SK-N-SH (cell line): ENCODE data around the gene SETDB2. TPM values are rescaled to one million over a fixed set of nuclear protein-coding genes. Genes with fewer than 3 reads are reported as not detected.

Experiments
- CTCF ChIA-PET: fragments of 300-600, 350-600 bp; formaldehyde crosslinking; extraction: SDS; loops from one replicate; lab custom pipeline; 2021; lab: Yijun Ruan, JAX
- POLR2A ChIA-PET: fragments of 350-600 bp; sonication (Branson Sonifier 250); formaldehyde crosslinking; extraction: SDS; loops from one replicate; lab custom pipeline; 2020; ENCODE audit warnings: antibody characterized with exemption, inconsistent platforms; lab: Yijun Ruan, JAX
- DNase-seq: peaks from one replicate; pipeline ENCODE4 v3.0.0; 2012
- H2AFZ ChIP-seq: fragments of 200-600 bp; sonication (generic); 2 replicates; pipeline ENCODE4 v1.8.1; 2016; ENCODE audit warnings: antibody characterized with exemption, mild to moderate bottlenecking, low read depth
- H3F3A ChIP-seq: fragments of 200-600 bp; sonication (generic); replicated peaks from 2 replicates; pipeline ENCODE3; 2016; ENCODE audit warnings: antibody characterized with exemption, mild to moderate bottlenecking; ENCODE audit not compliant: insufficient read depth
- H3K27ac ChIP-seq, 2 experiments: fragments of 200-500 bp in 1 of 2; fragments of 200-600 bp in 1 of 2; sonication (Bioruptor generic) in 1 of 2; sonication (generic), shearing (Covaris generic) in 1 of 2; 2 replicates each; pipeline versions ENCODE4 v1.5.1 to v1.6.1; 2014 to 2016; ENCODE audit warnings: low read depth in 2 of 2, inconsistent platforms in 1 of 2, low read length in 1 of 2, mild to moderate bottlenecking in 1 of 2, mixed read lengths in 1 of 2
- H3K27me3 ChIP-seq: fragments of 200-600 bp; sonication (generic), shearing (Covaris generic); 2 replicates; pipeline ENCODE4 v1.6.1; 2016; ENCODE audit warnings: mixed run types; ENCODE audit not compliant: insufficient read depth
- H3K36me3 ChIP-seq, 2 experiments: fragments of 200-500 bp in 1 of 2; fragments of 200-600 bp in 1 of 2; sonication (Bioruptor generic) in 1 of 2; sonication (generic) in 1 of 2; replicated peaks in 1 of 2; 2 replicates each; pipeline versions ENCODE3 to v1.5.1; 2014 to 2016; ENCODE audit warnings: low read length in 1 of 2, mild to moderate bottlenecking in 1 of 2; ENCODE audit not compliant: insufficient read depth in 2 of 2, control insufficient read depth in 1 of 2
- H3K4me1 ChIP-seq, 2 experiments: fragments of 200-500 bp in 1 of 2; fragments of 200-600 bp in 1 of 2; sonication (Bioruptor generic) in 1 of 2; sonication (generic), shearing (Covaris generic) in 1 of 2; 2 replicates each; pipeline versions ENCODE4 v1.5.1 to v1.6.1; 2014 to 2016; ENCODE audit warnings: low read depth in 1 of 2, low read length in 1 of 2, mixed run types in 1 of 2; ENCODE audit not compliant: insufficient read depth in 2 of 2, control insufficient read depth in 1 of 2
- H3K4me2 ChIP-seq: fragments of 200-600 bp; sonication (generic), shearing (Covaris generic); 2 replicates; pipeline ENCODE4 v1.6.1; 2017; ENCODE audit warnings: mixed run types
- H3K4me3 ChIP-seq, 2 experiments: fragments of 200-500 bp in 1 of 2; fragments of 200-600 bp in 1 of 2; sonication (Bioruptor generic) in 1 of 2; sonication (generic), shearing (Covaris generic) in 1 of 2; 2 replicates each; pipeline versions ENCODE4 v1.5.1 to v1.8.1; 2014 to 2016; ENCODE audit warnings: low read depth in 2 of 2, inconsistent platforms in 1 of 2, low read length in 1 of 2, mild to moderate bottlenecking in 1 of 2, mixed read lengths in 1 of 2, moderate library complexity in 1 of 2
- H3K79me2 ChIP-seq: fragments of 200-600 bp; sonication (generic); 2 replicates; pipeline ENCODE4 v1.8.1; 2017; ENCODE audit warnings: mild to moderate bottlenecking; ENCODE audit not compliant: insufficient read depth
- H3K9ac ChIP-seq: fragments of 200-600 bp; sonication (generic); 2 replicates; pipeline ENCODE4 v1.6.1; 2017; ENCODE audit warnings: mixed run types
- H3K9me2 ChIP-seq: fragments of 200-600 bp; sonication (generic); 2 replicates; pipeline ENCODE4 v1.6.1; 2017; ENCODE audit warnings: mixed run types
- H3K9me3 ChIP-seq: fragments of 200-600 bp; sonication (generic); 2 replicates; pipeline ENCODE4 v1.6.1; 2017; ENCODE audit warnings: mixed run types, mild to moderate bottlenecking, moderate library complexity
- H4K20me1 ChIP-seq: fragments of 200-600 bp; sonication (generic); 2 replicates; pipeline ENCODE4 v1.6.1; 2017; ENCODE audit warnings: mild to moderate bottlenecking, mixed run types; ENCODE audit not compliant: insufficient read depth
- CHD2 ChIP-seq: fragments of 150-350 bp; IDR thresholded peaks from 2 replicates; pipeline ENCODE4 v1.6.1; 2018; ENCODE audit warnings: low read length; ENCODE audit not compliant: partially characterized antibody
- CTCF ChIP-seq: fragments of 200-600 bp; sonication (generic); IDR thresholded peaks from 2 replicates; pipeline ENCODE4 v1.6.1; 2017; ENCODE audit warnings: antibody characterized with exemption, mild to moderate bottlenecking, moderate library complexity
- EP300 ChIP-seq, 2 experiments: IDR thresholded peaks; 2 replicates each; pipeline versions ENCODE4 v1.4.0 to v1.6.1; 2012; ENCODE audit warnings: borderline replicate concordance in 1 of 2, low read depth in 1 of 2, low read length in 1 of 2
- EZH2phosphoT487 ChIP-seq: fragments of 200-600 bp; sonication (generic); IDR thresholded peaks from 2 replicates; pipeline ENCODE4 v1.6.1; 2017; ENCODE audit warnings: low read depth, mixed run types, mild to moderate bottlenecking, antibody characterized with exemption, moderate library complexity, borderline replicate concordance
- FOSL2 ChIP-seq: IDR thresholded peaks from 2 replicates; pipeline ENCODE4 v1.4.0; 2012; ENCODE audit warnings: low read depth, mild to moderate bottlenecking, moderate library complexity, borderline replicate concordance
- FOXJ3 ChIP-seq: sonication (generic); formaldehyde crosslinking; IDR thresholded peaks from 2 replicates; pipeline ENCODE4 v1.5.1; 2020; ENCODE audit warnings: mild to moderate bottlenecking, missing genetic modification reagents
- FOXM1 ChIP-seq: IDR thresholded peaks from 2 replicates; pipeline ENCODE4 v1.4.0; 2012; ENCODE audit warnings: low read depth, mild to moderate bottlenecking
- GABPA ChIP-seq: IDR thresholded peaks from 2 replicates; pipeline ENCODE4 v1.4.0; 2012; ENCODE audit warnings: low read depth, mild to moderate bottlenecking
- GATA2 ChIP-seq: sonication (generic); formaldehyde crosslinking; IDR thresholded peaks from 2 replicates; pipeline ENCODE4 v1.5.0; 2020; ENCODE audit warnings: mild to moderate bottlenecking, missing genetic modification reagents
- IRF3 ChIP-seq: fragments of 150-350 bp; IDR thresholded peaks from 2 replicates; pipeline ENCODE4 v1.6.1; 2016; ENCODE audit warnings: mild to moderate bottlenecking, low read depth, low read length
- MXI1 ChIP-seq: IDR thresholded peaks from 2 replicates; pipeline ENCODE4 v1.6.1; 2012; ENCODE audit warnings: mild to moderate bottlenecking, low read depth, low read length, improper control_type of control experiment
- NRF1 ChIP-seq: IDR thresholded peaks from 2 replicates; pipeline ENCODE4 v1.6.1; 2012; ENCODE audit warnings: low read depth, mild to moderate bottlenecking, low read length
- RAD21 ChIP-seq: IDR thresholded peaks from 2 replicates; pipeline ENCODE4 v1.6.1; 2012; ENCODE audit warnings: mild to moderate bottlenecking, low read length
- RCOR1 ChIP-seq: fragments of 150-350 bp; IDR thresholded peaks from 2 replicates; pipeline ENCODE4 v1.6.1; 2017; ENCODE audit warnings: antibody characterized with exemption, low read length
- SMC3 ChIP-seq: IDR thresholded peaks from 2 replicates; pipeline ENCODE4 v1.6.1; 2012; ENCODE audit warnings: low read depth, low read length, improper control_type of control experiment
- polyA plus RNA-seq, 3 experiments: library from polyadenylated mRNA; depleted of rRNA; stranded (reverse); fragments of >200 nt; gene quantifications; 2 replicates each; pipeline ENCODE4 v1.2.3, GENCODE V29; 2012
- TF ChIP-seq, protein P1 (sequence below): IDR thresholded peaks from 2 replicates; pipeline ENCODE4 v1.6.1; 2012; ENCODE audit warnings: mild to moderate bottlenecking, low read depth, low read length, moderate library complexity
- TF ChIP-seq, protein P2 (sequence below): IDR thresholded peaks from 2 replicates; pipeline ENCODE4; 2012

The SETDB2 gene
- polyA plus RNA-seq, 1 of the 3 experiments (the other 2 are of a cell fraction): 1.9 TPM

DNA sequence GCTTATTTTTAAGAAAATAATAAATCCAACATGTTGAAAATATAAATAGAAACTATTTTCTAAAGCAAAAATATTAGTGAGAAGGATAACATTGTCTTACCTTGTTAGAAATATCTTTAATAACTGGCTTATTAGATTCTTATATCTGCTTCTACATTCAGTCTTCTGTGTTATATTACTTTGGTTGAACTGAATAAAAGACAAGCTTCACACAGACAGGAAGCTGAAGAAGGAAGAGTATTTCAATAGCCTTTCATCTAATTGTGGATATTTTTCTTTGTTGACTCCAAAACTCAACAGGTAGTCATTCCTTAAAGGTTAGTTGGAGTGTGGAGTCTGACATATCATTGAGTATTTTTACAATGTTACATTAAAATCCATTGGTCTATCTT, 10.9 kb downstream of the SETDB2 start:
- H3K9ac ChIP-seq: no peak overlapping the region
- no peak overlapping the region for H2AFZ ChIP-seq
- ChIA-PET CTCF (interaction anchor here (0.5 to 0.7 kb wide), 2 partner anchors 23 to 84 kb away, joined by 3 read pairs; no protein-coding TSS in a partner anchor), POLR2A (no interaction called here)
- no peak overlapping the region for H3K4me2 ChIP-seq
- no peaks in the 10 kb centered on the region for H3K9me2 ChIP-seq
- TF ChIP-seq RAD21: no peak
- TF ChIP-seq NRF1: no peak
- no peak for TF ChIP-seq FOSL2
- TF ChIP-seq, protein P1, sequence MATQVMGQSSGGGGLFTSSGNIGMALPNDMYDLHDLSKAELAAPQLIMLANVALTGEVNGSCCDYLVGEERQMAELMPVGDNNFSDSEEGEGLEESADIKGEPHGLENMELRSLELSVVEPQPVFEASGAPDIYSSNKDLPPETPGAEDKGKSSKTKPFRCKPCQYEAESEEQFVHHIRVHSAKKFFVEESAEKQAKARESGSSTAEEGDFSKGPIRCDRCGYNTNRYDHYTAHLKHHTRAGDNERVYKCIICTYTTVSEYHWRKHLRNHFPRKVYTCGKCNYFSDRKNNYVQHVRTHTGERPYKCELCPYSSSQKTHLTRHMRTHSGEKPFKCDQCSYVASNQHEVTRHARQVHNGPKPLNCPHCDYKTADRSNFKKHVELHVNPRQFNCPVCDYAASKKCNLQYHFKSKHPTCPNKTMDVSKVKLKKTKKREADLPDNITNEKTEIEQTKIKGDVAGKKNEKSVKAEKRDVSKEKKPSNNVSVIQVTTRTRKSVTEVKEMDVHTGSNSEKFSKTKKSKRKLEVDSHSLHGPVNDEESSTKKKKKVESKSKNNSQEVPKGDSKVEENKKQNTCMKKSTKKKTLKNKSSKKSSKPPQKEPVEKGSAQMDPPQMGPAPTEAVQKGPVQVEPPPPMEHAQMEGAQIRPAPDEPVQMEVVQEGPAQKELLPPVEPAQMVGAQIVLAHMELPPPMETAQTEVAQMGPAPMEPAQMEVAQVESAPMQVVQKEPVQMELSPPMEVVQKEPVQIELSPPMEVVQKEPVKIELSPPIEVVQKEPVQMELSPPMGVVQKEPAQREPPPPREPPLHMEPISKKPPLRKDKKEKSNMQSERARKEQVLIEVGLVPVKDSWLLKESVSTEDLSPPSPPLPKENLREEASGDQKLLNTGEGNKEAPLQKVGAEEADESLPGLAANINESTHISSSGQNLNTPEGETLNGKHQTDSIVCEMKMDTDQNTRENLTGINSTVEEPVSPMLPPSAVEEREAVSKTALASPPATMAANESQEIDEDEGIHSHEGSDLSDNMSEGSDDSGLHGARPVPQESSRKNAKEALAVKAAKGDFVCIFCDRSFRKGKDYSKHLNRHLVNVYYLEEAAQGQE: no peak
- TF ChIP-seq RCOR1: no peak
- no peak for TF ChIP-seq GATA2
- no peak for TF ChIP-seq FOXJ3 (CRISPR knock-in tag)
- TF ChIP-seq FOXM1: no peak
- no peak for TF ChIP-seq GABPA
- TF ChIP-seq IRF3: no peak
- TF ChIP-seq EZH2phosphoT487: no peak
- TF ChIP-seq, protein P2, sequence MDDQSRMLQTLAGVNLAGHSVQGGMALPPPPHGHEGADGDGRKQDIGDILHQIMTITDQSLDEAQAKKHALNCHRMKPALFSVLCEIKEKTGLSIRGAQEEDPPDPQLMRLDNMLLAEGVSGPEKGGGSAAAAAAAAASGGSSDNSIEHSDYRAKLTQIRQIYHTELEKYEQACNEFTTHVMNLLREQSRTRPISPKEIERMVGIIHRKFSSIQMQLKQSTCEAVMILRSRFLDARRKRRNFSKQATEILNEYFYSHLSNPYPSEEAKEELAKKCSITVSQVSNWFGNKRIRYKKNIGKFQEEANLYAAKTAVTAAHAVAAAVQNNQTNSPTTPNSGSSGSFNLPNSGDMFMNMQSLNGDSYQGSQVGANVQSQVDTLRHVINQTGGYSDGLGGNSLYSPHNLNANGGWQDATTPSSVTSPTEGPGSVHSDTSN: no peak
- no peak for TF ChIP-seq SMC3
- no peak for TF ChIP-seq CTCF
- TF ChIP-seq MXI1: no peak
- TF ChIP-seq CHD2: no peak
- no peak for TF ChIP-seq EP300 (IDR thresholded peaks at IDR 0.05; ENCODE audit: borderline replicate concordance in 1 of 2, low read depth in 1 of 2, low read length in 1 of 2)
- DNase-seq: no peak
- H3K79me2 ChIP-seq: peaks cover 5% of the 10 kb centered on the region; the same call in 1 of the 2 replicates
- no peaks in the 10 kb centered on the region for H3K27me3 ChIP-seq
- H3F3A ChIP-seq: peaks cover 4% of the 10 kb centered on the region
- H3K4me1 ChIP-seq: no peaks in the 10 kb centered on the region; a peak in 1 of 4 replicates
- H3K36me3 ChIP-seq: peaks cover 0 to 10% of the 10 kb centered on the region in 2 experiments
- H3K4me3 ChIP-seq: no peak overlapping the region
- H4K20me1 ChIP-seq: no peaks in the 10 kb centered on the region
- H3K9me3 ChIP-seq: no peaks in the 10 kb centered on the region
- H3K27ac ChIP-seq: no peak overlapping the region
